H1 (cell line): ENCODE measurements around the gene RBL1. TPM values are rescaled to one million over a fixed set of nuclear protein-coding genes. Genes with fewer than 3 reads are reported as not detected.
"Not testable (repeated sequence)": the region's sequence is repeated elsewhere in the genome, so short reads cannot be mapped to it uniquely, and the experiment has no call there.

Experiments
- CTCF ChIA-PET: fragments of 300-600 bp; sonication (Branson Sonifier 250); formaldehyde crosslinking; loops from one replicate; lab custom pipeline; 2021; ENCODE audit not compliant: partially characterized antibody; lab: Charles Lee
- POLR2A ChIA-PET: fragments of 300-600 bp; sonication (Branson Sonifier 250); formaldehyde crosslinking; loops from one replicate; lab custom pipeline; 2021; ENCODE audit warnings: inconsistent platforms; ENCODE audit not compliant: partially characterized antibody; lab: Charles Lee
- DNase-seq, 2 experiments: peaks; one replicate each; pipeline versions ENCODE4 v3.0.0 to v3.0.0-alpha.2; 2010 to 2022; ENCODE audit warnings: low spot score in 2 of 2, low read depth in 1 of 2, mixed read lengths in 1 of 2
- FAIRE-seq: peaks from 2 replicates; lab custom pipeline; 2011; peaks lifted over from hg19 to GRCh38; lab: Jason Lieb, UNC
- H2AFZ ChIP-seq: 2 replicates; pipeline ENCODE4 v1.8.1; 2012; ENCODE audit warnings: low read length, inconsistent platforms
- H2AK5ac ChIP-seq: 2 replicates; pipeline ENCODE4 v1.6.1; 2013; ENCODE audit warnings: low read depth, low read length
- H2BK120ac ChIP-seq: replicated peaks from 2 replicates; pipeline ENCODE3; 2013; ENCODE audit warnings: low read depth, low read length, inconsistent platforms
- H2BK12ac ChIP-seq: 2 replicates; pipeline ENCODE4 v1.6.1; 2013; ENCODE audit warnings: low read depth, low read length
- H2BK15ac ChIP-seq: 2 replicates; pipeline ENCODE4 v1.6.1; 2013; ENCODE audit warnings: low read length
- H2BK20ac ChIP-seq: 2 replicates; pipeline ENCODE4 v1.6.1; 2013; ENCODE audit warnings: low read length
- H2BK5ac ChIP-seq: 2 replicates; pipeline ENCODE4 v1.6.1; 2013; ENCODE audit warnings: low read depth, low read length
- H3K14ac ChIP-seq: 2 replicates; pipeline ENCODE4 v1.6.1; 2013; ENCODE audit warnings: inconsistent platforms; ENCODE audit not compliant: insufficient read length
- H3K18ac ChIP-seq: 2 replicates; pipeline ENCODE4 v1.6.1; 2013; ENCODE audit warnings: low read length; ENCODE audit errors: extremely low read depth
- H3K23ac ChIP-seq: 2 replicates; pipeline ENCODE4 v1.6.1; 2013; ENCODE audit warnings: inconsistent platforms; ENCODE audit not compliant: insufficient read length
- H3K23me2 ChIP-seq: 2 replicates; pipeline ENCODE4 v1.6.1; 2013; ENCODE audit warnings: low read depth, low read length
- H3K27ac ChIP-seq: 2 replicates; pipeline ENCODE4 v1.6.1; 2011; ENCODE audit warnings: low read depth, low read length, inconsistent platforms
- H3K27me3 ChIP-seq, 4 experiments: replicated peaks in 1 of 4; 1 replicate in 1 of 4; 2 replicates in 3 of 4; pipeline versions ENCODE4 v1.6.1 to v1.8.1; 2011 to 2013; ENCODE audit warnings: low read length in 3 of 4, mild to moderate bottlenecking in 3 of 4, inconsistent platforms in 2 of 4, mixed read lengths in 2 of 4, moderate library complexity in 1 of 4; ENCODE audit not compliant: control insufficient read depth in 3 of 4, insufficient read depth in 3 of 4; ENCODE audit errors: extremely low read depth in 1 of 4
- H3K36me3 ChIP-seq, 4 experiments: 2 replicates each; pipeline versions ENCODE4 v1.6.1 to v1.8.1; 2011 to 2013; ENCODE audit warnings: mild to moderate bottlenecking in 4 of 4, low read length in 3 of 4, moderate library complexity in 2 of 4, control low read depth in 1 of 4, inconsistent platforms in 1 of 4; ENCODE audit not compliant: insufficient read depth in 4 of 4, control insufficient read depth in 2 of 4
- H3K4ac ChIP-seq: replicated peaks from 2 replicates; pipeline ENCODE3; 2013; ENCODE audit warnings: low read length, low read depth, mixed read lengths, inconsistent platforms; ENCODE audit not compliant: insufficient read length
- H3K4me1 ChIP-seq, 4 experiments: replicated peaks in 1 of 4; 1 replicate in 1 of 4; 2 replicates in 3 of 4; pipeline versions ENCODE4 v1.6.1 to v1.8.1; 2011 to 2013; ENCODE audit warnings: low read length in 3 of 4, inconsistent platforms in 2 of 4, mixed read lengths in 1 of 4; ENCODE audit not compliant: insufficient read depth in 4 of 4, control insufficient read depth in 3 of 4
- H3K4me2 ChIP-seq, 2 experiments: 2 replicates each; pipeline versions ENCODE4 v1.6.1 to v1.8.1; 2011 to 2013; ENCODE audit warnings: low read depth in 2 of 2, low read length in 2 of 2, control low read depth in 1 of 2, inconsistent platforms in 1 of 2, mild to moderate bottlenecking in 1 of 2; ENCODE audit not compliant: insufficient read depth in 1 of 2
- H3K4me3 ChIP-seq, 4 experiments: fragments of 200-600, 300-600 bp in 1 of 4; sonication (generic), shearing (Covaris generic), sonication (Bioruptor Twin) in 1 of 4; 2 replicates each; pipeline versions ENCODE4 v1.5.1 to v1.8.1; 2011 to 2016; ENCODE audit warnings: low read length in 4 of 4, low read depth in 3 of 4, control low read depth in 2 of 4, inconsistent platforms in 2 of 4, mild to moderate bottlenecking in 2 of 4, mixed read lengths in 1 of 4, moderate library complexity in 1 of 4; ENCODE audit not compliant: insufficient read depth in 2 of 4; ENCODE audit errors: extremely low read depth in 1 of 4
- H3K56ac ChIP-seq: replicated peaks from 2 replicates; pipeline ENCODE3; 2013; ENCODE audit warnings: low read depth, mild to moderate bottlenecking, mixed read lengths, low read length, inconsistent platforms; ENCODE audit not compliant: insufficient read length
- H3K79me1 ChIP-seq: 2 replicates; pipeline ENCODE4 v1.6.1; 2013; ENCODE audit warnings: low read depth, low read length, control low read depth
- H3K79me2 ChIP-seq, 2 experiments: 2 replicates each; pipeline versions ENCODE4 v1.6.1 to v1.8.1; 2012 to 2013; ENCODE audit warnings: low read length in 2 of 2, mild to moderate bottlenecking in 2 of 2, inconsistent platforms in 1 of 2; ENCODE audit not compliant: insufficient read depth in 2 of 2, control insufficient read depth in 1 of 2
- H3K9ac ChIP-seq, 4 experiments: replicated peaks in 1 of 4; 1 replicate in 1 of 4; 2 replicates in 3 of 4; pipeline versions ENCODE4 v1.6.1 to v1.8.1; 2011 to 2013; ENCODE audit warnings: low read depth in 3 of 4, low read length in 3 of 4, control low read depth in 2 of 4, mild to moderate bottlenecking in 2 of 4, moderate library complexity in 2 of 4, inconsistent platforms in 1 of 4; ENCODE audit errors: extremely low read depth in 1 of 4
- H3K9me3 ChIP-seq, 2 experiments: 2 replicates each; pipeline versions ENCODE4 v1.6.1 to v1.8.1; 2012 to 2013; ENCODE audit warnings: mild to moderate bottlenecking in 2 of 2, moderate library complexity in 2 of 2, control low read depth in 1 of 2, inconsistent platforms in 1 of 2, low read depth in 1 of 2, low read length in 1 of 2, mixed read lengths in 1 of 2; ENCODE audit not compliant: insufficient read depth in 2 of 2
- H4K20me1 ChIP-seq, 2 experiments: replicated peaks in 1 of 2; 2 replicates each; pipeline versions ENCODE3 to v1.8.1; 2011 to 2013; ENCODE audit warnings: inconsistent platforms in 2 of 2, low read length in 2 of 2, mild to moderate bottlenecking in 1 of 2; ENCODE audit not compliant: insufficient read depth in 2 of 2, control insufficient read depth in 1 of 2
- H4K5ac ChIP-seq: 2 replicates; pipeline ENCODE4 v1.6.1; 2013; ENCODE audit warnings: low read length, low read depth, mixed read lengths, inconsistent platforms; ENCODE audit not compliant: insufficient read length
- H4K8ac ChIP-seq: 2 replicates; pipeline ENCODE4 v1.8.0; 2013; ENCODE audit warnings: mild to moderate bottlenecking, moderate library complexity, low read length, inconsistent platforms; ENCODE audit not compliant: insufficient read depth; ENCODE audit errors: extremely low read depth
- H4K91ac ChIP-seq: replicated peaks from 2 replicates; pipeline ENCODE3; 2013; ENCODE audit warnings: low read length, mixed read lengths, inconsistent platforms; ENCODE audit not compliant: insufficient read length
- whole genome bisulfite sequencing, 2 experiments: shearing (Covaris generic) in 1 of 2; methylation state at CpG; one replicate each; pipeline versions ENCODE4 v1.1.6 to v1.1.7; 2013 to 2015; ENCODE audit warnings: low lambda C conversion rate in 2 of 2, mixed read lengths in 2 of 2, inconsistent platforms in 1 of 2, low coverage in 1 of 2, missing lambda C conversion rate in 1 of 2; ENCODE audit not compliant: insufficient replicate concordance in 2 of 2, insufficient coverage in 1 of 2, insufficient read length in 1 of 2; ENCODE audit errors: extremely low coverage in 1 of 2, missing lambda C conversion rate in 1 of 2; 5-methylcytosine and 5-hydroxymethylcytosine counted together
- polyA plus RNA-seq, 7 experiments: library from polyadenylated mRNA; depleted of rRNA in 3 of 7; stranded (reverse) in 5 of 7; unstranded in 2 of 7; fragments of >200 nt in 5 of 7; fragments of 200-250 nt in 2 of 7; gene quantifications; 1 replicate in 5 of 7; 2 replicates in 1 of 7; 4 replicates in 1 of 7; pipeline versions ENCODE4 v1.2.1 to v1.2.3, GENCODE V29; 2011 to 2013; ENCODE audit warnings: missing spikeins in 2 of 7, mixed read lengths in 2 of 7
- total RNA-seq: library from RNA; stranded (reverse); fragmentation: NEBNext Ultra II Directional; extraction: Animal tissue kit (Norgen Biotek cat#: 25700); gene quantifications from 2 replicates; pipeline ENCODE4 v1.2.1, GENCODE V29; 2021

RBL1 gene
- total and polyA plus RNA-seq, 2 of the 8 experiments (the other 6 are each of a cell fraction or from before 2014, with no cell fraction given), result 3.2 to 12.3 TPM

DNA sequence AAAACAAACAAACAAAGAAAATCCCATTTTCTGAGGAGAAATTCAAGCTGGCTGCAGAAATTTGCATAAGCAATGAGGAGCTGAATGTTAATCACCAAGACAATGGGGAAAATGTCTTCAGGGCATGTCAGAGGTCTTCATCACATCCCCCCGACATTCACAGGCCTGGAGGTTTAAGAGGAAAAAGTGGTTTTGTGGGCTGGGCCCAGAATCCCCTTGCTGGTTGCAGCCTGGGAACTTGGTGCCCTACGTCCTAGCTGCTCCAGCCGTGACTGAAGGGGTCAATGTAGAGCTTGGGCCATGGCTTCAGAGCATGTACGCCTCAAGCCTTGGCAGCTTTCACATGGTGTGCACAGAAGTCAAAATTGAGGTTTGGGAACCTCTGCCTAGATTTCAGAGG, 101.6 kb downstream of the RBL1 start:
- H2BK5ac ChIP-seq, H3K18ac ChIP-seq, CTCF ChIA-PET, H4K91ac ChIP-seq, H3K23me2 ChIP-seq, H3K27me3 ChIP-seq, H2BK15ac ChIP-seq, H4K5ac ChIP-seq, H3K79me1 ChIP-seq, H2BK120ac ChIP-seq, H3K4me1 ChIP-seq, H3K79me2 ChIP-seq, H2AK5ac ChIP-seq, H2AFZ ChIP-seq, H2BK20ac ChIP-seq, DNase-seq, H3K23ac ChIP-seq, H3K4ac ChIP-seq, H3K4me3 ChIP-seq, H4K20me1 ChIP-seq, H3K4me2 ChIP-seq, H2BK12ac ChIP-seq, H4K8ac ChIP-seq, H3K56ac ChIP-seq, H3K9ac ChIP-seq, FAIRE-seq, H3K27ac ChIP-seq, H3K14ac ChIP-seq: not testable (repeated sequence)
- WGBS, 2 experiments, result 97% methylated on average over 4 of the region's 4 CpGs; no CpG with 5 or more reads in 1 of the 2 experiments
- Histone ChIP-seq H3K36me3 (peaks cover 0 to 41% (median 18%) of the 10 kb centered on the region in 4 experiments; a peak in 5 of 8 replicates), H3K9me3 (peaks cover 12 to 19% of the 10 kb centered on the region in 2 experiments)
- POLR2A ChIA-PET, result interaction anchor here (1.4 kb wide), 1 partner anchor 11 kb away, joined by 4 read pairs; no protein-coding TSS in a partner anchor
